ENCODE data around the gene CDC42EP1. TPM values are rescaled to one million over a fixed set of nuclear protein-coding genes. Genes with fewer than 3 reads are reported as not detected.

CDC42EP1 gene
- total RNA-seq (2014; rRNA removed; shearing (Covaris generic)) (8.5 and 10.2 TPM in 2 replicates), polyA plus RNA-seq (2016; fragmentation: Nextera tagmentation; extraction: Ambion mirVana) (7.7 and 8.4 TPM in 2 replicates)
- long read RNA-seq, partial matches to known transcripts, result 1 of 2 reads
- long read RNA-seq, other reads (novel, unspliced or antisense), result 1 of 2 reads

GRCh38 chr22:37559901-37560607 is at the start of gene CDC42EP1:
CDC42EP1 (plus strand) TSS chr22:37560480; CDS start chr22:37566350, 5,870 bp downstream.
- no peak within 1 kb of the TSS for H3K27ac Mint-ChIP-seq
- peaks cover 48% of the 10 kb centered on the region for H3K27me3 ChIP-seq (ENCODE audit: insufficient read depth)
- H2AFZ ChIP-seq, result peak within 1 kb of the TSS; percentile 81

More at GRCh38 chr22:37559901-37560607, at the start of gene CDC42EP1:
- Histone ChIP-seq H3K4me2 (peak within 1 kb of the TSS; percentile 96), H3K36me3 (ENCODE audit: insufficient read depth) (no peaks in the 10 kb centered on the region), H3K27ac (ENCODE audit: low read depth) (no peak within 1 kb of the TSS), H4K20me1 (replicated peaks; ENCODE audit: insufficient read depth) (no peaks in the 10 kb centered on the region), H3K4me3 (peak within 1 kb of the TSS; percentile 64), H3K79me2 (replicated peaks; ENCODE audit: insufficient read depth) (peaks cover 17% of the 10 kb centered on the region), H3K4me1 (ENCODE audit: insufficient read depth) (peaks cover 42% of the 10 kb centered on the region), H3K9me2 (ENCODE audit: insufficient read depth) (no peaks in the 10 kb centered on the region), H3F3A (replicated peaks; ENCODE audit: low read depth) (peaks cover 12% of the 10 kb centered on the region)
- Mint-ChIP-seq H3K4me3 (peak within 1 kb of the TSS; percentile 76), H3K27me3 (ENCODE audit: insufficient read depth, low read depth, poor library complexity) (peaks cover 49% of the 10 kb centered on the region), H3K4me1 (peaks cover 53% of the 10 kb centered on the region), H3K36me3 (ENCODE audit: low read depth) (peaks cover 5% of the 10 kb centered on the region; the same call in 1 of the 3 replicates), H3K9me3 (no peaks in the 10 kb centered on the region; the same call in 1 of the 3 replicates)
- ATAC-seq (peak; percentile 18), DNase-seq (ENCODE audit: low spot score) (peak; percentile 72)
- TF ChIP-seq EZH2phosphoT487 (IDR thresholded peaks at IDR 0.05; ENCODE audit: unreplicated experiment), result no peak
- no peak for TF ChIP-seq JUNB (IDR thresholded peaks at IDR 0.05; ENCODE audit: unreplicated experiment)
- no peak for TF ChIP-seq POLR2AphosphoS5 (IDR thresholded peaks at IDR 0.05; ENCODE audit: low read depth)
- TF ChIP-seq CTCF (conservative IDR thresholded peaks at IDR 0.05; ENCODE audit: low read depth in 2 of 2), result no peak
- no peak for TF ChIP-seq EZH2 (IDR thresholded peaks at IDR 0.05; ENCODE audit: low read depth, unreplicated experiment)
- TF ChIP-seq ZNF462 (CRISPR knock-in tag; IDR thresholded peaks at IDR 0.05), result no peak
- no peak for TF ChIP-seq ETS1 (IDR thresholded peaks at IDR 0.05)
- no peak for TF ChIP-seq NANOG (IDR thresholded peaks at IDR 0.05; ENCODE audit: borderline replicate concordance)
- no peak for TF ChIP-seq STAT1 (IDR thresholded peaks at IDR 0.05; ENCODE audit: unreplicated experiment)
- TF ChIP-seq ZNF114 (CRISPR knock-in tag; IDR thresholded peaks at IDR 0.05), result no peak
- no peak for TF ChIP-seq ZNF331 (CRISPR knock-in tag; IDR thresholded peaks at IDR 0.05; ENCODE audit: low read depth)
- TF ChIP-seq REST (IDR thresholded peaks at IDR 0.05; ENCODE audit: unreplicated experiment), result no peak
- no peak for TF ChIP-seq CREB1 (CRISPR knock-in tag; IDR thresholded peaks at IDR 0.05; ENCODE audit: low read depth)
